Mucosa of gallbladder (tissue), 1 donor: ENCODE measurements around the gene UBAC2. TPM values are rescaled to one million over a fixed set of nuclear protein-coding genes. Genes with fewer than 3 reads are reported as not detected.

ENCODE experiments used
- DNase-seq: peaks from one replicate; pipeline ENCODE4 v3.0.0-alpha.2; 2020; ENCODE audit warnings: low spot score
- total RNA-seq: library from RNA; stranded (reverse); gene quantifications from one replicate; pipeline ENCODE4 v1.2.1, GENCODE V29; 2021
- donor health status: DM: no; HTN: no; CAD: no.

The UBAC2 gene
- total RNA-seq, 1 donor from 2014 or later: 65.8 TPM

DNA sequence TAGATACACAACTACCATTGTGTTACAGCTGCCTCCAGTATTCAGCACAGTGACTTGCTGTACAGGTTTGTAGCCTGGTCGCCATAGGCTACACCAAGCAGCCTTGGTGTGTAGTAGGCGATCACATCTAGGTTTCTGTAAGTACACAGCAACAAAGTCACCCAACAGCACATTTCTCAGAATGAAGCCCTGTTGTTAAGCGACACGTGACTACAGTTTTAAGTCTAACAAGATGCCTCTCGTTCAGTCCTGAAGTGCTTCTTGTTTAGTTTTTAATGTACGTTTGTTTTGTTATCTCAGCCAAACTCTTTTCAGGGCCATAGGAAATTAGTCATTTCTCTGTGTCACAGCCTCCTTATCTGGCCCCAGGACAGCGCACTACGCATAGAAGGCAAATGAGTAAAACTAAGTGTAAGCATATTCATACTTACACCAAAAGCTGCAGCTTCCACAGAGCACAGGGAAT is 156.5 kb downstream of the UBAC2 start:
- DNase-seq: no peak

DNA sequence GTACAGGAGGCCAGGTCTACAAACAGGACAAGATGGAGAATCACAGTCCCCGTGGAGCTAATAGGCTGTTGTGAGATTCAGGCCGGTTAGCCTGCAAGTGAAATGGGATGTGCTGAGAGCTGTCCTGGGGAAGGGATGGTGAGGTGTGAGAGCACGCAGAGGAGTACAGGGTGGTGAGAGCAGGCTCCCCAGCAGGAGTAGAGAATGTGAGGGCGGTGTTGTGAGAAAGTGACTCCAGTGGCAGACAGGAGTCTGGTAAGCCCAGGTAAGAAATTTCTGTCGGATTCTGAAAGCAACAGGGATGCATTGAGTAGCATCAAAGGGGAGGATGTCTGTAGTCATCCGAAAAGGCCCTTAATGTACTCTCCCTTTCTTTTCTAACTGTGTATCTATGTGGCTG is 157.3 kb downstream of the UBAC2 start:
- DNase-seq: no peak

DNA sequence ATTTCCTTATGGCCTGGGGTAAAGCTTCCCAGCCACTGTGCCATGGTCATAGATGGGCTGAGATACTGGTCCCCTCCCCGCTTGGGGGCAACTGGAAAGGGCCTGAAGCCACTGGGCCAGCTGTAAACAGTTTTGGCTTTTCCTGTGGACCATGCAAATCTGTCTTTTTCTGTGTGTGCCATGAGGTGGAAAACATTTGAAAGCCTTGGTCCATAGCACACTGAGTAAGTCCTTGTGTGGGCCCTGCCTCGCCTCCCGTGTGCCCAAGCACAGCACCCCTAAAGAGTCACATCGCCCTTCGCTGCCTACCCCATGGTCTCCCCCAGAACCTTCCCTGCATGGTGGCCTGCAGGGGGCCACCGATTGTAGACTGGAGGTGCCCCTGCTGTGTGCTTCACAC is 158.9 kb downstream of the UBAC2 start:
- no peak for DNase-seq

DNA sequence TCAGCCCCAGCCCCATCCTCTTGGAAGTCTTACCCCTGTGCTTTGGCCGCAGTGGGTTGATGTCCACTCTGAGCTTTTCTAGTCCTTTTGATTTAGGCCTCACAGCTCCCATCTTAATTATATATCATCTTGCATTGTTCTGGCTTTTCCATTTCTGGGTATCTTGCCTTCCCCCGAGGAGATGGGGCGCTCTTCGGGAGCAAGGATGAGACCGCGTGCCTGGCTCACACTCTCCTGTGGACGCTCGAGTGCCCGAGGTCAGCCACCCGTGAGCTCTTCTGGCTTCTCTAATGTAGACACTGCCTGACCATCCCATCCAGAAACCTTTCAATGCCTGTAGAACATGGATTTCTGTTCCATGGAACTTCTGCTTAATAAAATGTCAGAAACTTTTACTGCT is 160.0 kb downstream of the UBAC2 start:
- DNase-seq: no peak

DNA sequence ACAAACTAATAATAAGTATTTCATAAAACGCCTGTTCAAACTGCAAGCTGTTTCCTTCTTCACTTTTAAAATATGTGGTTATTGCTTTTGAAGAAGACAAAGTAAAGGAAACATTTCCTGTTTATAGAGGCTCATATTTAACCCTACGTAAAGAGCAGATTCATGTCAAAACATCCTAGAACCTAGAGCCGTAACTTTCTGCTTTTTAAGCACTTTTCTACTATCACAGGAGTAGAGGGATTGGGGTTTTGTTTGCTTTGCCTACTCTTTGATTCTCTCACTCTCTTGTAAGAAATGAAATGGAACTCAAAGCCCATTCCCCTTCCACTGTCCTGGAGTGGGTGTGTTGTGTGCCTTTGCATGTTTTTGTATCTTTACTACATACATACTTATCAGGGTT is 160.5 kb downstream of the UBAC2 start:
- no peak for DNase-seq

DNA sequence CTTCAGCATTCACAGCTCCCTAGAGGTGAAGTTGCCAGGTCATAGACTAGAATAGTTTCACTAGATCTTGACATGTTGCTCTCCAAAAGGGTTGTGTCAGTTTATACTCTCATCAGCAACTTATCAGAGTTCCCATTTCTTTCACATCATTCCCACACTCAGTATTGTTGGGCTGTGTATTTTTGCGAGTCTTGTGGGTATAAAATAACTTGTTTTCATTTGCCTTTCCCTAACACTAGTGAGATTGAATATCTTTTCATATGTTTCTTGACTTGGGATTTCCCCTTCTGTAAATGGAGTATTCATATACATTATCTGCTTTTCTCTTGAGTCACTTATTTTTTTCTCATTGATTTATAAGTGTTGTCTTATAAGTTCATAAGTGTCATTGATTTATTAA is 161.7 kb downstream of the UBAC2 start:
- DNase-seq: no peak

DNA sequence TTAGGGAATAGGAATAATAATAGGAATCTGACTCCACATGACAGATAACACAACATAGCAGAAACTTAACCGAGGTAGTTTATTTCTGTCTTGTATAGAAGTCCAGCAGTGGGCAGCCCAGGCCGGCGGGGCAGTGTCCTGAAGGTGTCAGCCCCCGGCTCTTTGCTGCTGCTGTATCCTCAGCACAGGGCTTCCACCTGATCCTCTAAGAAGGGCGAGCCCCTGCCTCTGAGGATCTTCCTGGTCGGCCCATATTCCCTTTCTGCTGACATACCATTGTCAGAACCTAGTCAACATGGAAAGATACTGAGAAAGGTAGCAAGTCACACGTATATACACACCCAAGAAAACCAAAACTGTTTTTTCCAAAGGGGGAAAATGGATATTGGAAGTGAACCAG is 162.7 kb downstream of the UBAC2 start:
- no peak for DNase-seq

DNA sequence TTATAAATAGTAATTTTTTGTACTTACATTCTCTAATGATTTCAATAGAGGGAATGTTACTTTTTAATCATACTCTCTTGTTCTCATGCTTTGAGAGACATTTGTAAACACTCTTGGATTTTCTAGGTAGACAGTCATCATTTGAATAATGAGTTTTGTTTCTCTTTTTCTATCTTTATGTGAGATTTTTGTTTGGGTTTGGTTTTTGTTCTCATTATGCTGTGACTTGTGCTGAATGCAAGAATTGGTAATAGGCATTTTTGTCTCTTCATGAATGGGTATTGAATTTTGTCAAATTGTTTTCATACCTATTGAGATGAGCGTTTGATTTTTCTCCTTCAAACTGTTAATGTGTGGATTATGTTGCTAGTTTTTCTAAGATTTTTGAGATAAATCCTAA is 163.3 kb downstream of the UBAC2 start:
- DNase-seq: no peak

DNA sequence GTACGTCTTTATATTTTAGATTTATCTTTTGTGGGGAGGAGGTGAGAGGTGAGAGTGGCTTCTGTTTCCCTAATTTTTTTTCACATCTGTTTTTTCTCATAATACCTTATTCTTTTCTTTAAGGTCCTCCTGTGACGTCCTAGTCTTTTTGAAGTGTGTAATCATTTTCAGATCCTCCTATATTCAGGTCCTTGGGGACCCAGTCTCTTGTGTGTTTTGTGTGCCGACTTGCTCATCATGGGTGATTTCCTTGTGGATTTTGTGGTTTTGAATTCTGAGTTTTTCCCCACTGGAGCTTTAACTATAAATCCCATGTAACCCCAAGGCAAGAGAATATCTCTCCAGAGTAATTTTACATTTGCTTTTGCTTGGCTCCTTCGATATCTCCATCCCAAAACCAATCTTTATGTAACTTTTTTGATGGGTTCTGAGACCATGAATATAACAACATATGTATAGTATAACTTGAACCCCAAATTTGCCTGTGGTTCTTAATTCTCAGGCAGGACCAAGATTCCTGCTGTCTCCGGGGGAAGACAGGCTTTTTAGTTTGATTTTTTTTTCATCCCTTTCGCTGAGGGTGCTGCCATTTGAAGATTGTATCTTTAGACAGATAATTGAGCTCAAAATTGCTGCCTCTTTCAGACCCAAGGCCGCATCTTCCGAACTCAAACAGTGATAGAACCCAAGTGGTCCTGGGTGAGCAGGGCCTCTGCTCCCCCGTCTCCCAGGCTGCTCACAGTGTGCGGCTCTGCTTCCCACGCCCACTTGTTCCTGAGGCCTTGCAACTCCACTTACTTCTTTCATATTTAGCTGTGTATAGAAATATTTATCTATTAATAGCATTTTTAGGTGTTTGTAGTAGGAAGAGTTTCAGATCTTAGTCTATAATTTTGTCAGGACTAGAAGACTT is 165.7 kb downstream of the UBAC2 start:
- DNase-seq: no peak

DNA sequence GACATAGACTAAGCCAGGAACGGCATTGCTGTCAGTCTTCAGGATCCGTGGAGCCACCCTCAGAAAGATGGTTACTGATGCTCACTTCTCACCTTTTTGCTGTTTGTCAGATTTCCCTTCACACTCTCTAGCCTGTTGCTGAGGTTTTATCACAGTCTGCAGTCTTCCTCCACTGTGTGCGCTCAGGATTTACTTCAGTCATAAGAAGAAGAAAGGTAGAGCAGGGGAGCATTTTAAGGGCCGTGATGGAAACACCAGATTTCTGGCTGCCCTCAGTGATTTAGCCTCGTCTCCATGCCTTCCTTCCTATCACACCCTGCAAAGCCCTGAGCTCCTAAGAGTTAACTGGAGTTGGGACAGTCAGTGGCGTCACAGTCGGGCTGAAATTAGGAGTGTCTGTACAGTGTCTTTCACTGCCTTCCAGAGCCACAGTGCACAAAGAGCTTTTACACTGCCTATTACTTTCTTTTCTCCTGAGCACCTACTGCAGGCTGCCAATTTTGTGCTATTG is 166.5 kb downstream of the UBAC2 start:
- DNase-seq: no peak

DNA sequence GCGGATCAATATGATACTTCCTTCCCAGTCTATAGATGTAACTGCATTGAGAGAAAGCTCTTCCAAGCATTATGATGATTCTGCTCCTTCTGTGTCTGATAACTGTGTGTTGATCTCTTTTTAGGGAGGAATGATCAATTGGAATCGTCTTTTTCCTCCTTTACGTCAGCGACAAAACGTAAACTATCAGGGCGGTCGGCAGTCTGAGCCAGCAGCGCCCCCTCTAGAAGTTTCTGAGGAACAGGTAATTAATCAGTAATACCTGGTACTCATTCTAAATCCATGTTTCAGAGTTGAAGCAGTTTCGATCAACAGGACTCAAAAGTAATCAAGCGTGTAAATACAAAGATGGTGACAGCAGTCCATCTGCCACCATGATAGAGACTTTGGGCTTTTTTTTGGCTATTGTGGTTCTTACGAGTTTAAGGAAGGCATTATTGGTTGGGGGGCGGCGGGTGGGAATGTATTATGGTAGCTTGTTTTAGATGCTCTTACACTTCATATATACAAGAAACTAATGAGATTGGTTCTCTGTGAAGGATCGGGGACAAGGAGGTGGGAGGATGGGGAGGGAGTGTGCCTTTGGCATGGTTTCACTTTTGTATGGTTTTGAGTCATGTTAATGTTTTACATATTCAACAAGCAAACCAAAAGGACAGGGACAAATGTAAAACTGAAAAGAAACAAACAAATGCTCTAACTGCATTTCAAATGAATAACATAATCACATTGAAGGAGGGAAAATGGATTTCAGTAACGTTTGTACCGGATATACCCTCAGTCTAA is 167.2 kb downstream of the UBAC2 start:
- no peak for DNase-seq

DNA sequence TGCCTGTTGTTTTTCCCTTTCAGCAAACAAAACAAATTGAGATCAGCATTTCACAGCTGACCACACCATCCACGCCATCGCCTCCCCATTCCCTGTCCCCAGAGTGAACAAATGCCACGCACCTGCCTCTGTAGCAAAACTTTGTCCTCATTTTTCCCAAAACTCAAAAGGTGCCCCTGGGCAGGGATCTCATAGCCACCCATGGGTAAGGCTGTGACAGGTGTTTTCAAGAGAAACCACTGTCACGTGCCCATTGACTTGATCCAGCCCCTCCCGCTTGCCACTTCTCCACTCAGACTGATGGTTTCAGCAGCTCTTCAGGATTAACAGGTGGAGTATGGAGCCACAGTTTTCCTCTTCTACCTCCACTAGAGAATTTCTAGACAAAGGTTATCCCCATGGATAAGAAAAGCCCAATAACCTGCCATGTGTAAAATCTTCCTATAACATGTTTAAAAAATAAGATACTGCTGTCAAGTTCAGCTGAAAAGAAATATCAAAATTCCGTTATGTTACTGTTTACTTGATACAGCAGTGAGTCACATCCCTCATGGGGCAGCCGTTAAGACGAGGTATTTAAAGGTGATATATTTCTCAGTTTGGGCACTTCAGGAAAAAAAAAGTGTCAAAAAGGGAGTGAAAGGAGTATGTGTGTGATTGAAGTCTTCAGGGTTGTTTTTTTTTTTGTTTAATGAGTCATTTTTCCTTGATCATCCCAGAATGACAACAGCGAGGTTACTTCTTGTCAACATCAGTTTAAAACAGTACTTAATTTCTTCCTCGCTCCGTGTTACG is 170.0 kb downstream of the UBAC2 start:
- no peak for DNase-seq

DNA sequence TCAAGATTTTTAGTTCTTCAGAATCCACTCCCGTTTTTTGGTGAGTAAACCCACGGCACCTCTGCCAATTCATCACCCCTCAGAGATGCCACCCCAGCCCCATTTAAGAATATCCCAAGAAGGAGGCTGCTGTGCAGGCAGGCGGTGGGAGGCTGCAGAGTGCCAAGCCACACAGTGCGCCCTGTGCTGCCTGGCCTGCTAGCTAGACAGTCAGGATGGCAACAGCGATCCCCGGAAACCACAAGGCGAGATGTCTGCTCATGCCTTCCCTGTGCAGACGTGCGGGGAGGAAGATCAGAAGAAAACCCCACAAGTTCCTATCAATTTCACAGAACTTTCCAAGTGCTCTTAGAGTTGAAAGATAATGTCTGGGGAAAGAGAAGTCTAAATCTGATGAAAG is 171.3 kb downstream of the UBAC2 start:
- no peak for DNase-seq

DNA sequence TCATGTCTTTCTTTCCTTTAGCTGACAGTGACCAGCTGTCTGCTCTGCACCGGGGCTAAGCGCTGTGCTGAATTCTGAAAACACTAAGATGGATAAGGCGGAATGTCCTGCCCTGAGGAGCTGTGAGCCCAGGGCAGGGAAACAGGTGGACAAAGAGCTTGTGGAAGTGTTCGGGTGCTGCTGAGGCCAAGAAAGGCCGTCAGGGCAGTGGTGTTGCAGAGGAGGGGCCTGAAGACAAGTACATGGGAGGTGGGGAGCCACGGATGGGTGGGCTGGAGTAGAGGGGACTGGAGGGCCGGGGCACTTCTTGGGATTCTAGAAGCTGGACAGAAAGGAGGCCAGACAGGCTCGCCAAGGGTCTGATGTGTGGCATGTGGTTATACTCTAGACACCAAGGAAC is 172.8 kb downstream of the UBAC2 start:
- DNase-seq: no peak

DNA sequence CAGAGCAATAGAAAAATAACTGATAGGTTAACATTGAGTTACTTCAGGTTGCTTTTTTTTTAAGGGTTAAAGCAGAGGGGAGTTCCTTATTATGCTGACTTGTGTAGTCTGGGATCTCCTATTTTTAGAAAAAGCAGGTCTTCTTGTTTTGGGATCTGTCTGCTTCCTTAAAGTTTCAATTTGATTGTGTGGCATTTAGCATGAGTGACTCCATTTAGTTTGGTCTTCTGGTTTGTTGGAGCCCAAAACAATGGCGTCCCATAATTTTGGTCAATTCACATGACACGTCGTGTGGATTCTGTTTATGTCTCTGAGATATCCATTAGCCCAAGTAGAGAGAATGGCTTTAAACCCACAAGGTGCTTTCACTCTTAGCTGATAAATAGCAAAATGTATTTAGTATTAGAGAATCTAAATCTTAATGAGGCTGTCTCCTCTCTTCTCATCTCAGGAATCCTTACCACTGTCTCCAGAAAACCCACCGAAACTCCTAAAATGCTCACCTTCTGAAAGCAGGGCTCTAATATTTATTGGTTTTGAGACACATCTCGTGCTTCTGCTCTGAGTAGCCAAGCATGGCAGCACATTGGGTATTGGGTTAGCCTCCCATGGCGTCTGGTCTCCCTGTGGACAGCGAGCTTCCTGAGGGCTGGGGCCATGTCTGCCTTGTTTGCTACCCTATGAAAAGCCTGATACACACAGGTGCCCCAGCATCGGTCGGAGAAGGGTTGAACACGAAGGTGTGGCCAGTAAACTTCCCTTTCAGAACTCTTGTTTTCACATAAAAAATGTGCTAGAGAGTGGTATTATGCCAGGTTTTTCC is 173.7 kb downstream of the UBAC2 start:
- DNase-seq: no peak

DNA sequence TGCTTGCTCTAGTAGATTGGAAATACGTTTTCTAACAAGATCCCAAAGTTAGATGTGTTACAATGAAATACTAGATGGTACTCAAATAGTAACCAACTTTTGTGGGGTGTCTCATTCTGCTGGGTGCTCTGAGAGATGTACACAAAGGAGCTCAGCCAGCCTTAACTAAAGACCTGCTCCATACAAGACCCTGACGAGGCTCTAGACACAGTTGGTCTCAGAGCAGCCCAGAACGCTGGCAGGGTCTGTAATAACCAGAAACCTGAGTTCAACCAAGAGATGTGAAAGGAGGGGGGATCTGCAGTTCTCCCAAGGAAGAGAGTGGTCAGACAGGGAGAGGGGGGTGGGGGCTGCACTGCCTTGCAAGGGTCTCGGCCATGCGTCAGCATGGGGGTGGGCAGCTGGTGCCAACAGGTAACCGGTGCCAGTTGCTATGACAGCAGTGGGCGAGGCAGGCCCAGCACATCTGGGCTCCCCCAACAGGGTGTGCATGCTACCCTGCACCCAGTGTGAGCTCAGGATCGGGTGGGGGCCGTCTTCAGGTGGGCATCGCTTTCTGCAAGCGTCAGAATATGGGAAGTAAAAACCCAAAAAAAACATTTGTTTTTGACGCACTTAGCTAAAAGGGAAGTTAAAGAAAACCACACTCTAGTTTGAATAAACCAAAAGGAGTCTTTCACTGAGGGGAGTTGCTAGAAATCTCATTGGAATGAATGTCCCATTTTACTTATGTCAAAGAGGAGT is 174.5 kb downstream of the UBAC2 start:
- no peak for DNase-seq

DNA sequence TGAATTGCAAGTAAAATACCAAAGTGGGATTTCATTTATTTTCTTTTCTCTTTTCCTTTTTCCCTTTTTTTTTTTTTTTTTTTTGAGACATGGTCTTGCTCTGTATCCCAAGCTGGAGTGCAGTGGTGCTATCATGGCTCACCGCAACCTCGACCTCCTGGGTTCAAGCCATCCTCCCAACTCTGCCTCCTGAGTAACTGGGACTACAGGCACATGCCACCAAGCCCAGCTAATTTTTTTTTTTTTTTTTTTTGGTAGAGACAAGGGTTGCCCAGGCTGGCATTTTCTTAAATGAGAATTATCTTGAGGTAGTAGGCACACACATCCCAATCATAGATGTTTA is 175.1 kb downstream of the UBAC2 start:
- DNase-seq: no peak

DNA sequence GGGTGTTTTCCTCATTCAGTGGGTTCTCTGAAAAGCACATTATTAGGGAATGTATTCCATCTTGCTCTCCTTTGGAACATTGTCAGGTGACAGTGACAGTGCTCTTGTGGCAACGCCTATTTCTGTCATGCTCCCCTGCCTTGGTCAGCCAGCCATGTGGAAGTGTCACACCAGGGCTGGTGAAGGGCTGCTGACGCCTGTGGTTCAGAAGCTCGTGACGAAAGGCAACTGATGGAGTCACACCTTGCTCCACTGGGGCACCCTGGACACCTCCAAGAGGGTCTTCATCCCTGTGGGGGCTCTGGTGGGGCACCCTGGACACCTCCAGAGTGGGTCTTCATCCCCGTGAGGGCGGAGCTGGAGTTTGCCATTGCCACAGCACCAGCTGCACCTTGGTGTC is 175.5 kb downstream of the UBAC2 start:
- no peak for DNase-seq

DNA sequence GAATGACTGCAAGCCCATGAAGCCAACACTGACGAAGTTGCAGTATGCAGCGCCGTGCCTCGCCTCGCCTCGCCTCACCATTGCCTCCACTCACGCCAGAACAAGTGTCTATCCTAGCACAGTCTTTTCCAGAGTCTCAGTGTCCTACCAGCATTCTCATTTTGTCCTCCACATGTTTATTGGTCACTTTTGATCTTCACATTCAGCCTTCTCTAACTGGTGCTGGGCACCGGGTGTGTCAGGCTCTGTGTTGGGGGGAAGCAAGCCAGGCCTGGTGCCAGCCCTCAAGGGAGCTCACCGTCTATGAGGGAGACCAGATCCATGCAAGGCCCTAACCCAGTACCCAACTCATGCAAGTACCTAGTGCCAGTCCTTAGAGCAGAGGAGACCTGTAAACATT is 176.3 kb downstream of the UBAC2 start:
- no peak for DNase-seq

DNA sequence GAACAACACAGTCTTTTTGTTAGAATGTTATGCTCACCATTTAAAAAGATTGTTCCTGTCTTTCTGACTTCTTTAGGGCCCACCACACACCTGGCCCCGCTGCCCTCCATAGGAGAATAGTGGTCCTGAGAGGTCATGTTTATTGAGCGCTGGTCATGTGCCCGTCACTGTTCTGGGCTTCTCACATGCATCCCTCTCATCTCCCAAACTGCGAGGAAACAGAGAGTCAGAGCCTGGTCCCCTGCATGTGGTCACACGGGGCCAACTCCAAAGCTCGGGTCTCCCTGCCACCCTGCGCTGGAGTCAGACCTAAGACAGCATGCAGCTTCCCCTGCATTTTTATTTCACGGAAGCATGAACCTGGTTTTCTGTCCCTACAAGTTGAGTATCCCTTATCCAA is 177.0 kb downstream of the UBAC2 start:
- DNase-seq: no peak
